Heart right ventricle (tissue), 16 donors: ENCODE data around the gene MACROD2. TPM values are rescaled to one million over a fixed set of nuclear protein-coding genes. Genes with fewer than 3 reads are reported as not detected.

ENCODE experiments used
- ATAC-seq, 8 donors: fragments of 200-7000 bp; cut with Tn5 transposase; one replicate each; pipeline ENCODE4 v1.9.1; 2020; ENCODE audit warnings: mild to moderate bottlenecking in 8 of 8, moderate library complexity in 8 of 8, moderate number of reproducible peaks in 1 of 8
- DNase-seq, 2 donors: peaks; one replicate each; pipeline ENCODE4 v3.0.0-alpha.2; 2020
- H3K27ac ChIP-seq, 10 donors: fragments of 200-600 bp; sonication (generic) in 2 of 10; one replicate each; pipeline versions ENCODE4 v1.5.0 to v1.8.0; 2020 to 2022; ENCODE audit warnings: mild to moderate bottlenecking in 3 of 10
- H3K27me3 ChIP-seq, 7 donors: fragments of 200-600 bp; one replicate each; pipeline ENCODE4 v1.8.0; 2021 to 2022; ENCODE audit warnings: mild to moderate bottlenecking in 2 of 7
- H3K36me3 ChIP-seq, 9 donors: fragments of 200-600 bp; sonication (generic) in 1 of 9; one replicate each; pipeline versions ENCODE4 v1.5.0 to v1.8.0; 2020 to 2022; ENCODE audit warnings: mild to moderate bottlenecking in 2 of 9
- H3K4me1 ChIP-seq, 9 donors: fragments of 200-600 bp; sonication (generic) in 1 of 9; one replicate each; pipeline versions ENCODE4 v1.5.0 to v1.8.0; 2020 to 2022; ENCODE audit warnings: mild to moderate bottlenecking in 4 of 9
- H3K4me3 ChIP-seq, 10 donors: fragments of 200-600 bp; sonication (generic) in 2 of 10; one replicate each; pipeline versions ENCODE4 v1.5.0 to v1.8.0; 2020 to 2022; ENCODE audit warnings: mild to moderate bottlenecking in 7 of 10, moderate library complexity in 2 of 10
- H3K9me3 ChIP-seq, 11 donors: fragments of 200-600 bp in 10 of 11; sonication (generic) in 2 of 11; one replicate each; pipeline versions ENCODE4 v1.5.0 to v1.8.0; 2013 to 2022; ENCODE audit warnings: mild to moderate bottlenecking in 2 of 11, control low read depth in 1 of 11, moderate library complexity in 1 of 11
- CTCF ChIP-seq, 9 donors: fragments of 200-600 bp; sonication (generic) in 2 of 9; IDR thresholded peaks; one replicate each; pipeline versions ENCODE4 v1.5.0 to v1.8.0; 2021 to 2022; ENCODE audit warnings: antibody characterized with exemption in 9 of 9, mild to moderate bottlenecking in 5 of 9, moderate library complexity in 1 of 9
- WGBS, 2 donors: extraction: QIAGEN DNeasy Blood & Tissue Kit; methylation state at CpG; one replicate each; pipeline ENCODE4 v1.1.7; 2013; ENCODE audit warnings: inconsistent platforms in 1 of 2; 5-methylcytosine and 5-hydroxymethylcytosine counted together
- intact Hi-C, 10 donors: fragments of 100-400 bp; cut with DNase I; formaldehyde crosslinking; loops; one replicate each; pipeline versions ENCODE4 v1.11.1 to v1.14.2; 2022
- polyA plus RNA-seq, 2 donors: library from polyadenylated mRNA; stranded (reverse); fragments of 200-250 nt; gene quantifications; one replicate each; pipeline ENCODE4 v1.2.3, GENCODE V29; 2013
- total RNA-seq, 10 donors: library from RNA; stranded (reverse); fragmentation: NEBNext Ultra II Directional in 3 of 10; extraction: Animal tissue kit (Norgen Biotek cat#: 25700) in 3 of 10; gene quantifications; one replicate each; pipeline versions ENCODE4 v1.2.1 to v1.2.4, GENCODE V29; 2021 to 2023
- donor health status: Arrhythmogenic right ventricular cardiomyopathy.
- donor health status: ischemic (EF 13 %, LVEDD 7.1; RV severe dilation, severe dysfunction).
- donor health status: healthy with polysubstance abuse.
- donor health status: DM: no; HTN: yes; CAD: no.
- donor health status: DM: no; HTN: no; CAD: no.
- donor health status: ischemic (EF 25% LVEDD 6.9; RV normal size, moderate dysfunction).
- donor health status: ischemic (EF 25% LVEDD 5.7; RV mildly dilated, moderate dysfunction).
- donor health status: healthy.
- donor health status: DM: yes; HTN: yes; CAD: no.
- donor health status: Ischemic cardiomyopathy.
- donor health status: ischemic (EF 35%, LVEDD 5.7; RV mildly dilated, moderate dysfunction).
- donor health status: nonischemic (EF 11% LVEDD 7.7; RV severe dilation, severe dysfunction).
- donor health status: DM: yes; HTN: yes; CAD: no.
- donor health status: PGD.
- donor health status: ischemic (EF 29% LVEDD 5.4; RV normal size, mild dysfunction).
- donor health status: nonischemic (EF 23%, LVEDD 6.1; RV moderate dilation, normal function).

The MACROD2 gene
- total and polyA plus RNA-seq, 12 donors: 0.28 to 6.4 (median 4.1) TPM

- WGBS, 2 donors: 67 to 78% methylated on average over 1 of the region's 1 CpG
- H3K36me3 ChIP-seq: no peaks in the 10 kb centered on the region
- DNase-seq (no peak), ATAC-seq (no peak)
- H3K4me1 ChIP-seq: peaks cover 0 to 25% (median 12%) of the 10 kb centered on the region in 9 donors
- intact Hi-C loops: no loop called here
- TF ChIP-seq CTCF (IDR thresholded peaks at IDR 0.05): no peak
- no peaks in the 10 kb centered on the region for H3K27me3 ChIP-seq
- no peak overlapping the region for H3K27ac ChIP-seq
- no peak overlapping the region for H3K4me3 ChIP-seq
- H3K9me3 ChIP-seq: no peaks in the 10 kb centered on the region
Measured at GRCh38 chr20:15616626-15617025, 1621.3 kb downstream of the MACROD2 start.

GRCh38 chr20:15618110-15618509 lies 1622.8 kb downstream of the MACROD2 start:
- no peak for DNase-seq
- H3K27me3 ChIP-seq: no peaks in the 10 kb centered on the region
- H3K9me3 ChIP-seq: no peaks in the 10 kb centered on the region
- intact Hi-C loops: no loop called here
- no peak for TF ChIP-seq CTCF (IDR thresholded peaks at IDR 0.05)
- H3K36me3 ChIP-seq: no peaks in the 10 kb centered on the region
- no peak overlapping the region for H3K4me3 ChIP-seq
- WGBS, 2 donors: 66% methylated on average over 2 of the region's 2 CpGs
- ATAC-seq: no peak
- no peak overlapping the region for H3K27ac ChIP-seq
- H3K4me1 ChIP-seq: peaks cover 0 to 14% (median 8%) of the 10 kb centered on the region in 9 donors

- Histone ChIP-seq H3K4me1 (peaks cover 0 to 7% (median 0%) of the 10 kb centered on the region in 9 donors), H3K27ac (no peak overlapping the region), H3K9me3 (no peaks in the 10 kb centered on the region), H3K4me3 (no peak overlapping the region), H3K27me3 (no peaks in the 10 kb centered on the region), H3K36me3 (no peaks in the 10 kb centered on the region)
- DNase-seq (no peak), ATAC-seq (no peak)
- intact Hi-C loops: no loop called here
- 87 to 91% methylated on average over 5 of the region's 5 CpGs for WGBS, 2 donors
- TF ChIP-seq CTCF (IDR thresholded peaks at IDR 0.05): no peak
Measured at GRCh38 chr20:15618912-15619311, 1623.6 kb downstream of the MACROD2 start.

- Histone ChIP-seq H3K4me3 (no peak overlapping the region), H3K4me1 (peaks cover 0 to 3% (median 0%) of the 10 kb centered on the region in 9 donors), H3K9me3 (no peaks in the 10 kb centered on the region), H3K27ac (no peak overlapping the region), H3K36me3 (no peaks in the 10 kb centered on the region), H3K27me3 (no peaks in the 10 kb centered on the region)
- WGBS, 2 donors: 93 to 97% methylated on average over 4 of the region's 4 CpGs
- no peak for TF ChIP-seq CTCF (IDR thresholded peaks at IDR 0.05)
- ATAC-seq (no peak), DNase-seq (no peak)
- intact Hi-C loops: no loop called here
Measured at GRCh38 chr20:15619341-15619740, 1624.0 kb downstream of the MACROD2 start.
